Panc1 (cell line): ENCODE data around the gene ITPRIPL2.

Experiments used
- POLR2AphosphoS5 ChIP-seq: IDR thresholded peaks from 2 replicates; pipeline ENCODE4 v1.6.1; 2012; ENCODE audit warnings: mild to moderate bottlenecking, low read depth, low read length, moderate library complexity
- SIN3A ChIP-seq: IDR thresholded peaks from 2 replicates; pipeline ENCODE4 v1.6.1; 2012; ENCODE audit warnings: low read depth, mild to moderate bottlenecking, low read length, moderate library complexity, borderline replicate concordance; ENCODE audit not compliant: insufficient read depth
- TCF7L2 ChIP-seq: IDR thresholded peaks from 2 replicates; pipeline ENCODE4 v1.6.1; 2011; ENCODE audit warnings: mild to moderate bottlenecking, low read depth, low read length, inconsistent platforms
- TF ChIP-seq, protein P1 (sequence below): fragments of 450-650 bp; IDR thresholded peaks from 2 replicates; pipeline ENCODE4 v1.5.1; 2017; ENCODE audit warnings: mild to moderate bottlenecking
- TF ChIP-seq, protein P2 (sequence below), 2 experiments: IDR thresholded peaks; 2 replicates each; pipeline ENCODE4 v1.6.1; 2011 to 2012; ENCODE audit warnings: low read depth in 2 of 2, control low read depth in 1 of 2, low read length in 1 of 2, mild to moderate bottlenecking in 1 of 2, moderate library complexity in 1 of 2; ENCODE audit not compliant: insufficient read depth in 1 of 2

DNA sequence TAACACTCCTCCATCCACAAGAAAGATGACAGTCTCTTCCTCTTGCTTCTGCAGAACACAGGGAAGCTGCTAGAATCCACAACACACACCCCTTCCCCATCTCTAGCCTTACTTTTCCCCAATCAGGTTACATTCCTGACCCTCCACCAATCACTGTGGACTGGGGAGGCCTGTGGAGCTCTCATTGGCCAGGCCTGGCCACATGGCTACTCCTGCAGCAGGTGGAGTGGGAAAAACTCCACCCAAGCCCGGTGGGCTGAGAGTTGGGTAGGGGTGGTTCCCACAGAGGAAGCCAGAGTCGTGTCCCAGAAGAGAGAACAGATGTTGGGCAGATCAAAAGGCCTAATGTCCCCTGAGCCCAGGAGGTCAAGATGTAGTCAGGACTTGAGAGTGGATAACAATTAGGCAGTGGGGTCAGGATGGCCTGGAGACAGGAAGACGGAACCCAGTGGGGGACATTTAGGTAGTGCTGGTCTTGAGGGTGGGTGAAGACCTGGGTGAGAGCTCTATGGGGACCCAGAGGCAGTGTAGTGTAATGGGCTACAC is 24.3 kb upstream of the ITPRIPL2 start:
- TF ChIP-seq, protein P1, sequence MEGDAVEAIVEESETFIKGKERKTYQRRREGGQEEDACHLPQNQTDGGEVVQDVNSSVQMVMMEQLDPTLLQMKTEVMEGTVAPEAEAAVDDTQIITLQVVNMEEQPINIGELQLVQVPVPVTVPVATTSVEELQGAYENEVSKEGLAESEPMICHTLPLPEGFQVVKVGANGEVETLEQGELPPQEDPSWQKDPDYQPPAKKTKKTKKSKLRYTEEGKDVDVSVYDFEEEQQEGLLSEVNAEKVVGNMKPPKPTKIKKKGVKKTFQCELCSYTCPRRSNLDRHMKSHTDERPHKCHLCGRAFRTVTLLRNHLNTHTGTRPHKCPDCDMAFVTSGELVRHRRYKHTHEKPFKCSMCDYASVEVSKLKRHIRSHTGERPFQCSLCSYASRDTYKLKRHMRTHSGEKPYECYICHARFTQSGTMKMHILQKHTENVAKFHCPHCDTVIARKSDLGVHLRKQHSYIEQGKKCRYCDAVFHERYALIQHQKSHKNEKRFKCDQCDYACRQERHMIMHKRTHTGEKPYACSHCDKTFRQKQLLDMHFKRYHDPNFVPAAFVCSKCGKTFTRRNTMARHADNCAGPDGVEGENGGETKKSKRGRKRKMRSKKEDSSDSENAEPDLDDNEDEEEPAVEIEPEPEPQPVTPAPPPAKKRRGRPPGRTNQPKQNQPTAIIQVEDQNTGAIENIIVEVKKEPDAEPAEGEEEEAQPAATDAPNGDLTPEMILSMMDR = no peak
- no peak for TF ChIP-seq POLR2AphosphoS5
- TF ChIP-seq, protein P2, sequence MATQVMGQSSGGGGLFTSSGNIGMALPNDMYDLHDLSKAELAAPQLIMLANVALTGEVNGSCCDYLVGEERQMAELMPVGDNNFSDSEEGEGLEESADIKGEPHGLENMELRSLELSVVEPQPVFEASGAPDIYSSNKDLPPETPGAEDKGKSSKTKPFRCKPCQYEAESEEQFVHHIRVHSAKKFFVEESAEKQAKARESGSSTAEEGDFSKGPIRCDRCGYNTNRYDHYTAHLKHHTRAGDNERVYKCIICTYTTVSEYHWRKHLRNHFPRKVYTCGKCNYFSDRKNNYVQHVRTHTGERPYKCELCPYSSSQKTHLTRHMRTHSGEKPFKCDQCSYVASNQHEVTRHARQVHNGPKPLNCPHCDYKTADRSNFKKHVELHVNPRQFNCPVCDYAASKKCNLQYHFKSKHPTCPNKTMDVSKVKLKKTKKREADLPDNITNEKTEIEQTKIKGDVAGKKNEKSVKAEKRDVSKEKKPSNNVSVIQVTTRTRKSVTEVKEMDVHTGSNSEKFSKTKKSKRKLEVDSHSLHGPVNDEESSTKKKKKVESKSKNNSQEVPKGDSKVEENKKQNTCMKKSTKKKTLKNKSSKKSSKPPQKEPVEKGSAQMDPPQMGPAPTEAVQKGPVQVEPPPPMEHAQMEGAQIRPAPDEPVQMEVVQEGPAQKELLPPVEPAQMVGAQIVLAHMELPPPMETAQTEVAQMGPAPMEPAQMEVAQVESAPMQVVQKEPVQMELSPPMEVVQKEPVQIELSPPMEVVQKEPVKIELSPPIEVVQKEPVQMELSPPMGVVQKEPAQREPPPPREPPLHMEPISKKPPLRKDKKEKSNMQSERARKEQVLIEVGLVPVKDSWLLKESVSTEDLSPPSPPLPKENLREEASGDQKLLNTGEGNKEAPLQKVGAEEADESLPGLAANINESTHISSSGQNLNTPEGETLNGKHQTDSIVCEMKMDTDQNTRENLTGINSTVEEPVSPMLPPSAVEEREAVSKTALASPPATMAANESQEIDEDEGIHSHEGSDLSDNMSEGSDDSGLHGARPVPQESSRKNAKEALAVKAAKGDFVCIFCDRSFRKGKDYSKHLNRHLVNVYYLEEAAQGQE (IDR thresholded peaks at IDR 0.05; ENCODE audit: insufficient read depth in 1 of 2, low read depth in 2 of 2, low read length in 1 of 2) = no peak
- no peak for TF ChIP-seq SIN3A
- TF ChIP-seq TCF7L2 = no peak
